ENCODE data around the gene ARRB1. TPM values are rescaled to one million over a fixed set of nuclear protein-coding genes. Genes with fewer than 3 reads are reported as not detected.

The ARRB1 gene
- total RNA-seq, 1 donor from 2014 or later, result 16.6 TPM

GRCh38 chr11:75254326-75254725 is 97.1 kb downstream of the ARRB1 start:
- Mint-ChIP-seq H3K4me3 (ENCODE audit: unreplicated experiment) (no peak overlapping the region), H3K4me1 (ENCODE audit: low read depth) (no peaks in the 10 kb centered on the region), H3K9me3 (ENCODE audit: low read depth) (peaks cover 6% of the 10 kb centered on the region), H3K36me3 (ENCODE audit: low read depth) (peaks cover 4% of the 10 kb centered on the region), H3K27me3 (ENCODE audit: low read depth) (peaks cover 35% of the 10 kb centered on the region), H3K27ac (ENCODE audit: unreplicated experiment) (no peak overlapping the region)
- TF ChIP-seq CTCF (IDR thresholded peaks at IDR 0.05), result no peak
- no peak for DNase-seq (ENCODE audit: low spot score)

- Mint-ChIP-seq H3K36me3 (ENCODE audit: low read depth) (peaks cover 2% of the 10 kb centered on the region), H3K4me3 (ENCODE audit: unreplicated experiment) (no peak overlapping the region), H3K4me1 (ENCODE audit: low read depth) (no peaks in the 10 kb centered on the region), H3K9me3 (ENCODE audit: low read depth) (peaks cover 6% of the 10 kb centered on the region), H3K27me3 (ENCODE audit: low read depth) (peaks cover 23% of the 10 kb centered on the region), H3K27ac (ENCODE audit: unreplicated experiment) (no peak overlapping the region)
- TF ChIP-seq CTCF (IDR thresholded peaks at IDR 0.05), result no peak
- peak; percentile 13 for DNase-seq (ENCODE audit: low spot score)
Observed at GRCh38 chr11:75249704-75250103, 101.8 kb downstream of the ARRB1 start.

GRCh38 chr11:75248924-75249256 is 102.6 kb downstream of the ARRB1 start:
- Mint-ChIP-seq H3K36me3 (ENCODE audit: low read depth) (peaks cover 2% of the 10 kb centered on the region), H3K27me3 (ENCODE audit: low read depth) (peaks cover 22% of the 10 kb centered on the region), H3K27ac (ENCODE audit: unreplicated experiment) (no peak overlapping the region), H3K9me3 (ENCODE audit: low read depth) (peaks cover 4% of the 10 kb centered on the region), H3K4me1 (ENCODE audit: low read depth) (no peaks in the 10 kb centered on the region), H3K4me3 (ENCODE audit: unreplicated experiment) (no peak overlapping the region)
- peak; percentile 68 for DNase-seq (ENCODE audit: low spot score)
- TF ChIP-seq CTCF (IDR thresholded peaks at IDR 0.05), result no peak

- peaks cover 36% of the 10 kb centered on the region for H3K27me3 Mint-ChIP-seq (ENCODE audit: low read depth)
Observed at GRCh38 chr11:75246671-75247350, 104.7 kb downstream of the ARRB1 start.

GRCh38 chr11:75246006-75246670 is 105.3 kb downstream of the ARRB1 start:
- Mint-ChIP-seq H3K27ac (ENCODE audit: unreplicated experiment) (no peak overlapping the region), H3K27me3 (ENCODE audit: low read depth) (peaks cover 32% of the 10 kb centered on the region), H3K36me3 (ENCODE audit: low read depth) (no peaks in the 10 kb centered on the region), H3K4me3 (ENCODE audit: unreplicated experiment) (no peak overlapping the region), H3K9me3 (ENCODE audit: low read depth) (no peaks in the 10 kb centered on the region), H3K4me1 (ENCODE audit: low read depth) (peaks cover 5% of the 10 kb centered on the region)
- no peak for TF ChIP-seq CTCF (IDR thresholded peaks at IDR 0.05)
- peak; percentile 54 for DNase-seq (ENCODE audit: low spot score)

More at GRCh38 chr11:75246671-75247350, 104.7 kb downstream of the ARRB1 start:
- Mint-ChIP-seq H3K4me1 (ENCODE audit: low read depth) (peaks cover 5% of the 10 kb centered on the region), H3K27ac (ENCODE audit: unreplicated experiment) (no peak overlapping the region), H3K36me3 (ENCODE audit: low read depth) (no peaks in the 10 kb centered on the region), H3K4me3 (ENCODE audit: unreplicated experiment) (no peak overlapping the region), H3K9me3 (ENCODE audit: low read depth) (no peaks in the 10 kb centered on the region)
- TF ChIP-seq CTCF (IDR thresholded peaks at IDR 0.05), result no peak
- peak; percentile 59 for DNase-seq (ENCODE audit: low spot score)
